ENCODE results near the gene COLEC11. TPM values are rescaled to one million over a fixed set of nuclear protein-coding genes. Genes with fewer than 3 reads are reported as not detected.

Gene COLEC11
- total and polyA plus RNA-seq, 10 of the 15 experiments (the other 5 are each of a cell fraction or from before 2014, with no cell fraction given), result 0.08 to 0.74 (median 0.14) TPM; not detected in 4

DNA sequence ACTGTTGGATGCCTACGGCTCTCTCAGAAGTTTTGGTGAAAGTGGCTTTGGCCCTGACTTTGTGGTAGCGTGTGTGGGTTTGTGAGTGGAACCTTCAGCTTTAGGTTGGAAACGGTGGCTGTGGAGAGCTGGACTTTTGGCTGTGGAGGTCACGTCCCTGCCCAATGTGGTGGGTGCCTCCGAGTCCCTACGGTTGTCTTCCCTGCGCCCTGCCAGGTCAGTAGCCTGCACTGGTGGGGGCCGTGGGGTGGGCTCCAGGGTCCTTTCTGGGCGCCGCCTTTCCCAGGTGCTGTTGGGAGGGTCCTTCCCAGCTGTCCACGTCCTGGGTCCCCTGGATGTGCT is 11.1 kb downstream of the COLEC11 start:
- Histone ChIP-seq H3K4me2 (ENCODE audit: control insufficient read depth, insufficient read depth) (no peak overlapping the region), H3K4me3 (no peak overlapping the region), H3K27me3 (replicated peaks in 1 of 2; ENCODE audit: control insufficient read depth in 2 of 2, insufficient read depth in 2 of 2, low read length in 1 of 2) (no peaks in the 10 kb centered on the region), H3K9ac (ENCODE audit: control insufficient read depth, insufficient read depth, low read length) (no peak overlapping the region), H2AFZ (ENCODE audit: control insufficient read depth, low read depth, low read length) (no peak overlapping the region), H3K27ac (ENCODE audit: control insufficient read depth, insufficient read depth) (no peak overlapping the region), H3K9me3 (replicated peaks; ENCODE audit: control insufficient read depth, insufficient read depth, low read length) (no peaks in the 10 kb centered on the region), H3K79me2 (ENCODE audit: control insufficient read depth, insufficient read depth, low read length) (no peaks in the 10 kb centered on the region), H3K4me1 (ENCODE audit: control insufficient read depth, insufficient read depth, low read length) (peaks cover 10% of the 10 kb centered on the region), H3K36me3 (ENCODE audit: control insufficient read depth in 2 of 2, insufficient read depth in 2 of 2, low read length in 1 of 2) (no peaks in the 10 kb centered on the region), H4K20me1 (ENCODE audit: control insufficient read depth, insufficient read depth) (no peaks in the 10 kb centered on the region)
- TF ChIP-seq TCF3 (IDR thresholded peaks at IDR 0.05; ENCODE audit: borderline replicate concordance, insufficient read depth, low read depth, low read length), result no peak
- TF ChIP-seq, protein P1, sequence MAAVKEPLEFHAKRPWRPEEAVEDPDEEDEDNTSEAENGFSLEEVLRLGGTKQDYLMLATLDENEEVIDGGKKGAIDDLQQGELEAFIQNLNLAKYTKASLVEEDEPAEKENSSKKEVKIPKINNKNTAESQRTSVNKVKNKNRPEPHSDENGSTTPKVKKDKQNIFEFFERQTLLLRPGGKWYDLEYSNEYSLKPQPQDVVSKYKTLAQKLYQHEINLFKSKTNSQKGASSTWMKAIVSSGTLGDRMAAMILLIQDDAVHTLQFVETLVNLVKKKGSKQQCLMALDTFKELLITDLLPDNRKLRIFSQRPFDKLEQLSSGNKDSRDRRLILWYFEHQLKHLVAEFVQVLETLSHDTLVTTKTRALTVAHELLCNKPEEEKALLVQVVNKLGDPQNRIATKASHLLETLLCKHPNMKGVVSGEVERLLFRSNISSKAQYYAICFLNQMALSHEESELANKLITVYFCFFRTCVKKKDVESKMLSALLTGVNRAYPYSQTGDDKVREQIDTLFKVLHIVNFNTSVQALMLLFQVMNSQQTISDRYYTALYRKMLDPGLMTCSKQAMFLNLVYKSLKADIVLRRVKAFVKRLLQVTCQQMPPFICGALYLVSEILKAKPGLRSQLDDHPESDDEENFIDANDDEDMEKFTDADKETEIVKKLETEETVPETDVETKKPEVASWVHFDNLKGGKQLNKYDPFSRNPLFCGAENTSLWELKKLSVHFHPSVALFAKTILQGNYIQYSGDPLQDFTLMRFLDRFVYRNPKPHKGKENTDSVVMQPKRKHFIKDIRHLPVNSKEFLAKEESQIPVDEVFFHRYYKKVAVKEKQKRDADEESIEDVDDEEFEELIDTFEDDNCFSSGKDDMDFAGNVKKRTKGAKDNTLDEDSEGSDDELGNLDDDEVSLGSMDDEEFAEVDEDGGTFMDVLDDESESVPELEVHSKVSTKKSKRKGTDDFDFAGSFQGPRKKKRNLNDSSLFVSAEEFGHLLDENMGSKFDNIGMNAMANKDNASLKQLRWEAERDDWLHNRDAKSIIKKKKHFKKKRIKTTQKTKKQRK (IDR thresholded peaks at IDR 0.05; ENCODE audit: low read depth, low read length), result no peak
- in situ Hi-C loops (cut with MboI), result no loop called here
- ChIA-PET CTCF (interaction anchor here (1.1 kb wide), 1 partner anchor 33 kb away, joined by 3 read pairs; no protein-coding TSS in a partner anchor), POLR2A (no interaction called here), RAD21 (ENCODE audit: unreplicated experiment) (no interaction called here), SMC1A (ENCODE audit: uncharacterized antibody, unreplicated experiment) (interaction anchor here (0.5 to 1.3 kb wide), 3 partner anchors 18 to 59 kb away, joined by 3 to 4 read pairs (median 3); no protein-coding TSS in a partner anchor)
- ATAC-seq (no peak), DNase-seq (ENCODE audit: low read depth, low spot score) (no peak), FAIRE-seq (no peak)
- intact Hi-C loops (cut with micrococcal nuclease; ENCODE audit: unreplicated experiment), result no loop called here
- WGBS (ENCODE audit: insufficient coverage, insufficient replicate concordance, low lambda C conversion rate, missing lambda C conversion rate), result 98% methylated on average over 8 of the region's 11 CpGs
- no TSS peak for BruUV-seq (replicated peaks)

Measured in GM12878 (cell line).